K562 (cell line): Measurements from ENCODE around the gene APEX1. TPM values are rescaled to one million over a fixed set of nuclear protein-coding genes. Genes with fewer than 3 reads are reported as not detected.

Source experiments
- BHLHE40 ChIP-seq: IDR thresholded peaks from 2 replicates; pipeline ENCODE4 v1.6.1; 2011; ENCODE audit warnings: low read length, improper control_type of control experiment
- KDM1A ChIP-seq, 2 experiments: fragments of 450-650 bp; IDR thresholded peaks; 2 replicates each; pipeline ENCODE4 v1.6.1; 2016; ENCODE audit warnings: mild to moderate bottlenecking in 2 of 2
- NR4A1 ChIP-seq, 2 experiments: fragments of 250-450 bp in 1 of 2; fragments of 450-650 bp in 1 of 2; sonication (Bioruptor Pico) in 1 of 2; IDR thresholded peaks; 2 replicates each; pipeline versions ENCODE4 v1.4.0 to v1.6.1; 2016 to 2020; ENCODE audit warnings: mild to moderate bottlenecking in 2 of 2, missing compliant biosample characterization in 1 of 2, missing genetic modification characterization in 1 of 2, moderate library complexity in 1 of 2
- PCBP2 ChIP-seq: fragments of 200-400 bp; formaldehyde crosslinking; IDR thresholded peaks from 2 replicates; pipeline ENCODE4 v1.6.1; 2018; ENCODE audit warnings: low read length, low read depth, mild to moderate bottlenecking, moderate library complexity; ENCODE audit not compliant: poor library complexity, severe bottlenecking
- RB1 ChIP-seq: fragments of 450-650 bp; IDR thresholded peaks from 2 replicates; pipeline ENCODE4 v1.6.1; 2017; ENCODE audit warnings: low read depth, mild to moderate bottlenecking
- SPI1 ChIP-seq: IDR thresholded peaks from 2 replicates; pipeline ENCODE4 v1.6.1; 2011; ENCODE audit warnings: low read depth, low read length, control low read depth, borderline replicate concordance
- TEAD1 ChIP-seq, 2 experiments: fragments of 450-650 bp in 1 of 2; sonication (generic) in 1 of 2; formaldehyde crosslinking; IDR thresholded peaks; 2 replicates each; pipeline versions ENCODE4 v1.4.0 to v1.8.0; 2020 to 2022; ENCODE audit warnings: mild to moderate bottlenecking in 2 of 2, missing genetic modification reagents in 1 of 2
- TEAD4 ChIP-seq, 2 experiments: sonication (generic) in 1 of 2; formaldehyde crosslinking in 1 of 2; IDR thresholded peaks; 2 replicates each; pipeline versions ENCODE4 v1.6.1 to v1.8.0; 2012 to 2022; ENCODE audit warnings: borderline replicate concordance in 1 of 2, inconsistent platforms in 1 of 2, low read length in 1 of 2, mild to moderate bottlenecking in 1 of 2, missing genetic modification reagents in 1 of 2
- polyA plus RNA-seq, 8 experiments: library from polyadenylated mRNA; depleted of rRNA in 4 of 8; stranded (reverse) in 5 of 8; unstranded in 3 of 8; fragments of >200 nt; fragmentation: Nextera tagmentation in 2 of 8; fragmentation: Illumina TruSeq in 1 of 8; extraction: Ambion mirVana in 2 of 8; extraction: Trizol in 1 of 8; gene quantifications; 2 replicates each; pipeline versions ENCODE4 v1.2.1 to v1.2.3, GENCODE V29; 2011 to 2014; ENCODE audit warnings: inconsistent platforms in 1 of 8, missing spikeins in 1 of 8
- total RNA-seq, 7 experiments: library from RNA; depleted of rRNA in 6 of 7; stranded (reverse); fragments of >200 nt in 6 of 7; fragmentation: Illumina TruSeq in 2 of 7; extraction: Trizol in 2 of 7; gene quantifications; 2 replicates each; pipeline versions ENCODE4 v1.2.1 to v1.2.3, GENCODE V29; 2011 to 2021; ENCODE audit warnings: low replicate concordance in 1 of 7
- TF ChIP-seq, protein P1 (sequence below), 2 experiments: fragments of 450-650 bp; conservative IDR thresholded peaks; 2 replicates each; pipeline ENCODE4 v1.6.1; 2017; ENCODE audit warnings: mild to moderate bottlenecking in 2 of 2, moderate library complexity in 2 of 2
- TF ChIP-seq, protein P2 (sequence below): fragments of 250-450 bp; sonication (Bioruptor Pico); IDR thresholded peaks from 2 replicates; pipeline ENCODE4 v1.9.0; 2021; ENCODE audit warnings: mild to moderate bottlenecking
- TF ChIP-seq, protein P3 (sequence below): fragments of 450-650 bp; formaldehyde crosslinking; IDR thresholded peaks from 2 replicates; pipeline ENCODE4 v1.4.0; 2022; ENCODE audit warnings: missing genetic modification characterization

Gene APEX1
- total and polyA plus RNA-seq, 9 of the 15 experiments (the other 6 are each of a cell fraction or from before 2014, with no cell fraction given) = 50.2 to 274 (median 158) TPM

DNA sequence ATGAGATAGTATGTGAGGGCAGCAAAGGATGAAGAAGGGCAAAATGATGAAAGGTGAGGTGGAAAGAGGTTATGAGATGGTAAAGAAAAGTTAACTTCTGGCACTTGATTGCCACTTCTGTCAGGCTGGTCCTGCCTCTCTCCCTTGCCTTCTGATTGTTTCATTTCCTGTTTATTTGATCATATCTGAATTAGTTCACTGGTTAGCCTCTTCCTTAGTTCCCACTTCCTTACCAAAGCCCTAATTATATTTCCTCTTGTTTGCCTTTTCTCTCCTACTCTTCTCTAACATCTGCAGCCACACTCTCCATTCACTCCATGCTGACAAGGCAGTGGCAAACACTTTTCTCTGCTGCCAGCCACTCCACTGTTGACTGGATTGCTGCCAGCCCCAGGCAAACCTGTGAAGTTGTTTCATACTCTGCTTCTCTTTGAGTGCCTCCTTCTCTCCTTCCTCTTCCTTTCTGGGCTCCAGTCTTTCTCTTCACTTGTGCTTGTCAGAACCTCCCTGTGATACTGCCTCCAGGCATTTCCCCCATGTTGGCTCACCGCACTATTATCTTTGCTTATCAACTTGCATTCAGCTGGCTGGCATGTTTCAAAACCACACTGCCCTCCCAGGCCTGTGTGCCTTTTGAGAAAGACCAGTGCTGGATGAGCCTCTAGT, 22.3 kb downstream of the APEX1 start (continued):
- TF ChIP-seq KDM1A (IDR thresholded peaks at IDR 0.05) (0 out of 4 replicates have a peak, but pooled peaks of 1 of the 2 experiments have one; percentile 21), BHLHE40 (peak; percentile 24; the same call in 1 of the 2 replicates), TEAD4 (IDR thresholded peaks at IDR 0.05; ENCODE audit: low read length) (peak; percentile 86), TEAD4 (CRISPR knock-in tag; IDR thresholded peaks at IDR 0.05; ENCODE audit: borderline replicate concordance) (no peak), SPI1 (0 out of 2 replicates have a peak, but pooled peaks have one; percentile 18), PCBP2 (no peak), RB1 (no peak), TEAD1 (CRISPR knock-in tag; IDR thresholded peaks at IDR 0.05) (peak in 1 of 2 experiments; percentile 64; a peak in 2 of 4 replicates), NR4A1 (CRISPR knock-in tag; IDR thresholded peaks at IDR 0.05) (no peak), NR4A1 (tag; IDR thresholded peaks at IDR 0.05) (0 out of 2 replicates have a peak, but pooled peaks have one; percentile 25)
- TF ChIP-seq, protein P1, sequence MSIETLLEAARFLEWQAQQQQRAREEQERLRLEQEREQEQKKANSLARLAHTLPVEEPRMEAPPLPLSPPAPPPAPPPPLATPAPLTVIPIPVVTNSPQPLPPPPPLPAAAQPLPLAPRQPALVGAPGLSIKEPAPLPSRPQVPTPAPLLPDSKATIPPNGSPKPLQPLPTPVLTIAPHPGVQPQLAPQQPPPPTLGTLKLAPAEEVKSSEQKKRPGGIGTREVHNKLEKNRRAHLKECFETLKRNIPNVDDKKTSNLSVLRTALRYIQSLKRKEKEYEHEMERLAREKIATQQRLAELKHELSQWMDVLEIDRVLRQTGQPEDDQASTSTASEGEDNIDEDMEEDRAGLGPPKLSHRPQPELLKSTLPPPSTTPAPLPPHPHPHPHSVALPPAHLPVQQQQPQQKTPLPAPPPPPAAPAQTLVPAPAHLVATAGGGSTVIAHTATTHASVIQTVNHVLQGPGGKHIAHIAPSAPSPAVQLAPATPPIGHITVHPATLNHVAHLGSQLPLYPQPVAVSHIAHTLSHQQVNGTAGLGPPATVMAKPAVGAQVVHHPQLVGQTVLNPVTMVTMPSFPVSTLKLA (conservative IDR thresholded peaks at IDR 0.05) = peak in 1 of 2 experiments; percentile 35; a peak in 1 of 4 replicates
- TF ChIP-seq, protein P2, sequence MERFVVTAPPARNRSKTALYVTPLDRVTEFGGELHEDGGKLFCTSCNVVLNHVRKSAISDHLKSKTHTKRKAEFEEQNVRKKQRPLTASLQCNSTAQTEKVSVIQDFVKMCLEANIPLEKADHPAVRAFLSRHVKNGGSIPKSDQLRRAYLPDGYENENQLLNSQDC = no peak
- TF ChIP-seq, protein P3, sequence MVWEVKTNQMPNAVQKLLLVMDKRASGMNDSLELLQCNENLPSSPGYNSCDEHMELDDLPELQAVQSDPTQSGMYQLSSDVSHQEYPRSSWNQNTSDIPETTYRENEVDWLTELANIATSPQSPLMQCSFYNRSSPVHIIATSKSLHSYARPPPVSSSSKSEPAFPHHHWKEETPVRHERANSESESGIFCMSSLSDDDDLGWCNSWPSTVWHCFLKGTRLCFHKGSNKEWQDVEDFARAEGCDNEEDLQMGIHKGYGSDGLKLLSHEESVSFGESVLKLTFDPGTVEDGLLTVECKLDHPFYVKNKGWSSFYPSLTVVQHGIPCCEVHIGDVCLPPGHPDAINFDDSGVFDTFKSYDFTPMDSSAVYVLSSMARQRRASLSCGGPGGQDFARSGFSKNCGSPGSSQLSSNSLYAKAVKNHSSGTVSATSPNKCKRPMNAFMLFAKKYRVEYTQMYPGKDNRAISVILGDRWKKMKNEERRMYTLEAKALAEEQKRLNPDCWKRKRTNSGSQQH (CRISPR knock-in tag) = peak; percentile 27; the same call in 1 of the 2 replicates
- TF ChIP-seq, all 486 proteins: peak for 64
